IMR-90 (cell line): Measurements from ENCODE around the gene APOB. TPM values are rescaled to one million over a fixed set of nuclear protein-coding genes. Genes with fewer than 3 reads are reported as not detected.

ENCODE experiments used
- ATAC-seq: fragments of 200-7000 bp; cut with Tn5 transposase; 2 replicates; pipeline ENCODE4 v1.9.1; 2020; ENCODE audit warnings: low read depth, mild to moderate bottlenecking, moderate library complexity
- BruUV-seq: library from RNA; stranded (reverse); fragments of 400-500 nt; replicated peaks from 2 replicates; lab custom pipeline; 2021; lab: Mats Ljungman, UMichigan
- CTCF ChIA-PET: fragments of 300-600 bp; formaldehyde crosslinking; extraction: SDS; loops from one replicate; lab custom pipeline; 2021; ENCODE audit warnings: antibody characterized with exemption; lab: Yijun Ruan, JAX
- POLR2A ChIA-PET: fragments of 300-600 bp; sonication (Branson Sonifier 250); formaldehyde crosslinking; loops from one replicate; lab custom pipeline; 2022; ENCODE audit warnings: antibody characterized with exemption; ENCODE audit not compliant: unreplicated experiment; lab: Charles Lee
- DNase-seq: peaks from one replicate; pipeline ENCODE4 v3.0.0; 2013
- H2AFZ ChIP-seq: replicated peaks from 2 replicates; pipeline ENCODE3; 2013; ENCODE audit warnings: low read length, mild to moderate bottlenecking; ENCODE audit not compliant: poor library complexity
- H2AK5ac ChIP-seq: 2 replicates; pipeline ENCODE4 v1.6.1; 2013; ENCODE audit warnings: low read depth, low read length, inconsistent platforms
- H2AK9ac ChIP-seq: replicated peaks from 2 replicates; pipeline ENCODE3; 2013; ENCODE audit warnings: mild to moderate bottlenecking, low read depth, low read length, moderate library complexity; ENCODE audit not compliant: poor library complexity
- H2BK120ac ChIP-seq: 2 replicates; pipeline ENCODE4 v1.6.1; 2013; ENCODE audit warnings: low read depth, low read length, inconsistent platforms
- H2BK15ac ChIP-seq: 3 replicates; pipeline ENCODE4 v1.6.1; 2013; ENCODE audit warnings: low read depth, low read length, inconsistent platforms
- H2BK20ac ChIP-seq: 2 replicates; pipeline ENCODE4 v1.6.1; 2013; ENCODE audit warnings: low read depth, mild to moderate bottlenecking, inconsistent platforms, low read length, moderate library complexity
- H2BK5ac ChIP-seq: 2 replicates; pipeline ENCODE4 v1.6.1; 2013; ENCODE audit warnings: mild to moderate bottlenecking, low read depth, low read length, inconsistent platforms; ENCODE audit not compliant: poor library complexity, severe bottlenecking
- H3K14ac ChIP-seq: replicated peaks from 2 replicates; pipeline ENCODE4 v1.6.1; 2013; ENCODE audit warnings: low read depth, low read length, inconsistent platforms
- H3K18ac ChIP-seq: 2 replicates; pipeline ENCODE4 v1.6.1; 2013; ENCODE audit warnings: low read depth, low read length, control low read depth
- H3K23ac ChIP-seq: 2 replicates; pipeline ENCODE4 v1.6.1; 2013; ENCODE audit warnings: low read depth, low read length, inconsistent platforms
- H3K27ac ChIP-seq: 2 replicates; pipeline ENCODE4 v1.5.1; 2013; ENCODE audit warnings: mild to moderate bottlenecking, control low read depth, low read length; ENCODE audit not compliant: insufficient read depth
- H3K27me3 ChIP-seq: 2 replicates; pipeline ENCODE4 v1.6.1; 2013; ENCODE audit warnings: low read length; ENCODE audit not compliant: control insufficient read depth, insufficient read depth
- H3K36me3 ChIP-seq: 2 replicates; pipeline ENCODE4 v1.6.1; 2013; ENCODE audit warnings: low read length, mixed read lengths; ENCODE audit not compliant: control insufficient read depth, insufficient read depth
- H3K4ac ChIP-seq: 2 replicates; pipeline ENCODE4 v1.6.1; 2013; ENCODE audit warnings: low read depth, low read length, inconsistent platforms
- H3K4me1 ChIP-seq: 2 replicates; pipeline ENCODE4 v1.6.1; 2013; ENCODE audit warnings: low read length, mixed read lengths; ENCODE audit not compliant: control insufficient read depth, insufficient read depth
- H3K4me2 ChIP-seq: 2 replicates; pipeline ENCODE4 v1.6.1; 2013; ENCODE audit warnings: low read depth, mild to moderate bottlenecking, control low read depth, low read length, moderate library complexity
- H3K4me3 ChIP-seq: 2 replicates; pipeline ENCODE4 v1.5.1; 2013; ENCODE audit warnings: low read depth, mild to moderate bottlenecking, control low read depth, low read length, moderate library complexity; ENCODE audit not compliant: insufficient read depth
- H3K56ac ChIP-seq: 2 replicates; pipeline ENCODE4 v1.6.1; 2013; ENCODE audit warnings: low read length, inconsistent platforms; ENCODE audit not compliant: insufficient read depth; ENCODE audit errors: extremely low read depth
- H3K79me1 ChIP-seq, 2 experiments: 2 replicates each; pipeline ENCODE4 v1.6.1; 2013; ENCODE audit warnings: low read length in 2 of 2, inconsistent platforms in 1 of 2, low read depth in 1 of 2
- H3K9ac ChIP-seq: 2 replicates; pipeline ENCODE4 v1.6.1; 2013; ENCODE audit warnings: low read depth, low read length, control low read depth
- H3K9me1 ChIP-seq: 2 replicates; pipeline ENCODE4 v1.6.1; 2013; ENCODE audit warnings: low read length, inconsistent platforms; ENCODE audit not compliant: insufficient read depth
- H3K9me3 ChIP-seq: 2 replicates; pipeline ENCODE4 v1.6.1; 2013; ENCODE audit warnings: low read length; ENCODE audit not compliant: control insufficient read depth, insufficient read depth
- H4K20me1 ChIP-seq: 2 replicates; pipeline ENCODE4 v1.6.1; 2013; ENCODE audit warnings: low read length, inconsistent platforms; ENCODE audit not compliant: insufficient read depth
- H4K5ac ChIP-seq: 2 replicates; pipeline ENCODE4 v1.6.1; 2013; ENCODE audit warnings: mild to moderate bottlenecking, low read depth, low read length, control low read depth
- H4K8ac ChIP-seq, 2 experiments: 2 replicates each; pipeline ENCODE4 v1.6.1; 2013; ENCODE audit warnings: low read depth in 2 of 2, low read length in 2 of 2, control low read depth in 1 of 2, inconsistent platforms in 1 of 2
- H4K91ac ChIP-seq: 2 replicates; pipeline ENCODE4 v1.6.1; 2013; ENCODE audit warnings: low read depth, low read length, inconsistent platforms; ENCODE audit not compliant: insufficient read depth
- BHLHE40 ChIP-seq: fragments of 150-350 bp; IDR thresholded peaks from 2 replicates; pipeline ENCODE4 v1.6.1; 2016; ENCODE audit warnings: mild to moderate bottlenecking, low read depth, low read length
- CEBPB ChIP-seq: IDR thresholded peaks from 2 replicates; pipeline ENCODE4 v1.6.1; 2012; ENCODE audit warnings: low read depth, low read length, improper control_type of control experiment
- CHD1 ChIP-seq: IDR thresholded peaks from 2 replicates; pipeline ENCODE4 v1.6.1; 2012; ENCODE audit warnings: low read depth, low read length, improper control_type of control experiment
- FOS ChIP-seq: fragments of 150-350 bp; IDR thresholded peaks from 2 replicates; pipeline ENCODE4 v1.6.1; 2016; ENCODE audit warnings: low read depth, low read length
- MAFK ChIP-seq: IDR thresholded peaks from 2 replicates; pipeline ENCODE4 v1.6.1; 2012; ENCODE audit warnings: low read depth, low read length, improper control_type of control experiment
- MAZ ChIP-seq: IDR thresholded peaks from 2 replicates; pipeline ENCODE4 v1.6.1; 2012; ENCODE audit warnings: low read depth, mild to moderate bottlenecking, low read length, improper control_type of control experiment, moderate library complexity, borderline replicate concordance
- MXI1 ChIP-seq: IDR thresholded peaks from 2 replicates; pipeline ENCODE4 v1.6.1; 2012; ENCODE audit warnings: low read depth, mild to moderate bottlenecking, low read length, moderate library complexity, borderline replicate concordance
- NFE2L2 ChIP-seq: fragments of 150-350 bp; IDR thresholded peaks from 2 replicates; pipeline ENCODE4 v1.6.1; 2016; ENCODE audit warnings: low read depth, mild to moderate bottlenecking, low read length
- POLR2A ChIP-seq: IDR thresholded peaks from 2 replicates; pipeline ENCODE4 v1.6.1; 2012; ENCODE audit warnings: mild to moderate bottlenecking, low read depth, low read length
- RAD21 ChIP-seq: IDR thresholded peaks from 2 replicates; pipeline ENCODE4 v1.6.1; 2012; ENCODE audit warnings: low read length, improper control_type of control experiment
- RCOR1 ChIP-seq: IDR thresholded peaks from 2 replicates; pipeline ENCODE4 v1.6.1; 2012; ENCODE audit warnings: mild to moderate bottlenecking, low read length, improper control_type of control experiment; ENCODE audit not compliant: insufficient replicate concordance
- RFX5 ChIP-seq: IDR thresholded peaks from 2 replicates; pipeline ENCODE4 v1.8.0; 2012; ENCODE audit warnings: low read depth, mild to moderate bottlenecking, low read length, moderate library complexity
- SMC3 ChIP-seq: fragments of 150-350 bp; IDR thresholded peaks from 2 replicates; pipeline ENCODE4 v1.6.1; 2016; ENCODE audit warnings: low read depth, mild to moderate bottlenecking, antibody characterized with exemption, low read length, moderate library complexity
- WGBS, 2 experiments: methylation state at CpG; one replicate each; pipeline versions ENCODE4 v1.1.5 to v1.1.7; 2013; ENCODE audit warnings: missing lambda C conversion rate in 2 of 2; ENCODE audit not compliant: insufficient read length in 1 of 2; ENCODE audit errors: extremely low coverage in 2 of 2; 5-methylcytosine and 5-hydroxymethylcytosine counted together
- dilution Hi-C: fragments of 300-500 bp; cut with HindIII; formaldehyde crosslinking; loops from one replicate; pipeline ENCODE4 v1.14.3; 2018; ENCODE audit warnings: low sequenced_read_pairs; ENCODE audit not compliant: unreplicated experiment
- in situ Hi-C: fragments of 300-500 bp; cut with MboI; formaldehyde crosslinking; loops from 3 replicates; pipeline ENCODE4 v1.14.3; 2019; ENCODE audit warnings: low sequenced_read_pairs, inconsistent platforms, mixed read lengths
- intact Hi-C: fragments of 100-400 bp; cut with micrococcal nuclease; formaldehyde crosslinking; loops from 2 replicates; pipeline ENCODE4 v1.10.0; 2022
- polyA plus RNA-seq, 3 experiments: library from polyadenylated mRNA; depleted of rRNA; stranded (reverse); fragments of >200 nt; gene quantifications; 2 replicates each; pipeline ENCODE4 v1.2.3, GENCODE V29; 2012; ENCODE audit warnings: low replicate concordance in 1 of 3
- total RNA-seq: library from RNA; depleted of rRNA; stranded (reverse); fragments of >200 nt; gene quantifications from 2 replicates; pipeline ENCODE4 v1.2.3, GENCODE V29; 2012
- TF ChIP-seq, protein P1 (sequence below): fragments of 150-350 bp; IDR thresholded peaks from 2 replicates; pipeline ENCODE4 v1.6.1; 2017; ENCODE audit warnings: mild to moderate bottlenecking, antibody characterized with exemption, low read length, low read depth
- TF ChIP-seq, protein P2 (sequence below): conservative IDR thresholded peaks from 2 replicates; pipeline ENCODE4 v1.5.1; 2012; ENCODE audit warnings: mild to moderate bottlenecking, low read depth, low read length, improper control_type of control experiment
- TF ChIP-seq, protein P3 (sequence below): fragments of 150-350 bp; IDR thresholded peaks from 2 replicates; pipeline ENCODE4 v1.6.1; 2016; ENCODE audit warnings: low read depth, mild to moderate bottlenecking, low read length, moderate library complexity, borderline replicate concordance

Gene APOB
- total and polyA plus RNA-seq, 2 of the 4 experiments (the other 2 are of a cell fraction) = under 0.01 TPM; not detected in 1

DNA sequence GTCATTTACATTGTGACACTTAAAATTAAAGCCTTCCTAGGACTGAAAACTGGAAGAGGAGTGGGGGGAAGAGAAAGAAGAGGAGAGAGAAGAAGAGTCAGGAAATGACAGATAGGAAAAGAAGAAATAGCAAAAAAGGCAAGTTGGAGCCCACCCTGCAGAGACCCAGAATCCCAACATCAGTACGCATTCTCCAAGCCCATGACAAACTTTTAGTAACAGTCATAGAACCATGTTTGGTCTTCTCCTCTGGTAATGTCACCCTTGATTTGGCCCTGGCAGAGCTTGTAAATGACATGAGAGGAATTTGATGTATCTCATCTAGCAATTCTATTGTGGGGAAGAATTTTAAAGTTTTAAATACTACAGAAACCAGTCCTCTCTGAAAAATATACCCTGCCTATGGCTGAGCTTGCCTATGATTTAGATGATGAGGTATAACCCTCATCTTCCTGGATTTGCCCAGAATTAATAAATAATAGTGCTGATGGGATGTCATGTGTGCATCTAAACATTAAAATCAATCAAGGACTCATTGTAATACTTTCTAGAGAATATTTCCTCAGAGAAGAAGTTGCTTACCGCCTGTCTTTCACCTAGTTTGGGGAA is 40.2 kb downstream of the APOB start:
- no CpG with 5 or more reads among the region's 2 CpGs for WGBS, 2 experiments
- CTCF ChIA-PET = no interaction called here
- DNase-seq = no peak

More for the DNA sequence above, 40.2 kb downstream of the APOB start:
- Histone ChIP-seq H3K23ac (no peak overlapping the region), H2AK9ac (no peak overlapping the region), H2BK15ac (no peak overlapping the region), H3K9me3 (no peaks in the 10 kb centered on the region), H3K56ac (no peak overlapping the region), H4K5ac (no peak overlapping the region), H3K4me2 (no peak overlapping the region), H3K79me1 (no peaks in the 10 kb centered on the region), H3K4ac (no peak overlapping the region), H3K27me3 (no peaks in the 10 kb centered on the region), H3K9ac (no peak overlapping the region), H3K14ac (no peak overlapping the region), H3K36me3 (no peaks in the 10 kb centered on the region), H3K9me1 (no peaks in the 10 kb centered on the region), H2BK20ac (no peak overlapping the region), H4K8ac (no peak overlapping the region), H4K20me1 (no peaks in the 10 kb centered on the region), H4K91ac (no peak overlapping the region), H3K4me1 (no peaks in the 10 kb centered on the region), H2BK5ac (no peak overlapping the region), H3K27ac (no peak overlapping the region), H3K4me3 (no peak overlapping the region), H2AK5ac (no peak overlapping the region), H2BK120ac (no peak overlapping the region), H2AFZ (no peak overlapping the region), H3K18ac (no peak overlapping the region)
- POLR2A ChIA-PET = no interaction called here
- intact Hi-C loops (no loop called here), dilution Hi-C loops (no loop called here), in situ Hi-C loops (no loop called here)
- no peak for TF ChIP-seq RAD21
- TF ChIP-seq POLR2A = no peak
- no peak for TF ChIP-seq RFX5
- TF ChIP-seq, protein P1, sequence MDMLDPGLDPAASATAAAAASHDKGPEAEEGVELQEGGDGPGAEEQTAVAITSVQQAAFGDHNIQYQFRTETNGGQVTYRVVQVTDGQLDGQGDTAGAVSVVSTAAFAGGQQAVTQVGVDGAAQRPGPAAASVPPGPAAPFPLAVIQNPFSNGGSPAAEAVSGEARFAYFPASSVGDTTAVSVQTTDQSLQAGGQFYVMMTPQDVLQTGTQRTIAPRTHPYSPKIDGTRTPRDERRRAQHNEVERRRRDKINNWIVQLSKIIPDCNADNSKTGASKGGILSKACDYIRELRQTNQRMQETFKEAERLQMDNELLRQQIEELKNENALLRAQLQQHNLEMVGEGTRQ = no peak
- no peak for TF ChIP-seq SMC3
- no peak for TF ChIP-seq CEBPB
- TF ChIP-seq MXI1 = no peak
- TF ChIP-seq, protein P2, sequence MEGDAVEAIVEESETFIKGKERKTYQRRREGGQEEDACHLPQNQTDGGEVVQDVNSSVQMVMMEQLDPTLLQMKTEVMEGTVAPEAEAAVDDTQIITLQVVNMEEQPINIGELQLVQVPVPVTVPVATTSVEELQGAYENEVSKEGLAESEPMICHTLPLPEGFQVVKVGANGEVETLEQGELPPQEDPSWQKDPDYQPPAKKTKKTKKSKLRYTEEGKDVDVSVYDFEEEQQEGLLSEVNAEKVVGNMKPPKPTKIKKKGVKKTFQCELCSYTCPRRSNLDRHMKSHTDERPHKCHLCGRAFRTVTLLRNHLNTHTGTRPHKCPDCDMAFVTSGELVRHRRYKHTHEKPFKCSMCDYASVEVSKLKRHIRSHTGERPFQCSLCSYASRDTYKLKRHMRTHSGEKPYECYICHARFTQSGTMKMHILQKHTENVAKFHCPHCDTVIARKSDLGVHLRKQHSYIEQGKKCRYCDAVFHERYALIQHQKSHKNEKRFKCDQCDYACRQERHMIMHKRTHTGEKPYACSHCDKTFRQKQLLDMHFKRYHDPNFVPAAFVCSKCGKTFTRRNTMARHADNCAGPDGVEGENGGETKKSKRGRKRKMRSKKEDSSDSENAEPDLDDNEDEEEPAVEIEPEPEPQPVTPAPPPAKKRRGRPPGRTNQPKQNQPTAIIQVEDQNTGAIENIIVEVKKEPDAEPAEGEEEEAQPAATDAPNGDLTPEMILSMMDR = no peak
- no peak for TF ChIP-seq MAZ
- no peak for TF ChIP-seq BHLHE40
- no peak for TF ChIP-seq RCOR1
- TF ChIP-seq CHD1 = no peak
- no peak for TF ChIP-seq MAFK
- no peak for TF ChIP-seq NFE2L2
- TF ChIP-seq, protein P3, sequence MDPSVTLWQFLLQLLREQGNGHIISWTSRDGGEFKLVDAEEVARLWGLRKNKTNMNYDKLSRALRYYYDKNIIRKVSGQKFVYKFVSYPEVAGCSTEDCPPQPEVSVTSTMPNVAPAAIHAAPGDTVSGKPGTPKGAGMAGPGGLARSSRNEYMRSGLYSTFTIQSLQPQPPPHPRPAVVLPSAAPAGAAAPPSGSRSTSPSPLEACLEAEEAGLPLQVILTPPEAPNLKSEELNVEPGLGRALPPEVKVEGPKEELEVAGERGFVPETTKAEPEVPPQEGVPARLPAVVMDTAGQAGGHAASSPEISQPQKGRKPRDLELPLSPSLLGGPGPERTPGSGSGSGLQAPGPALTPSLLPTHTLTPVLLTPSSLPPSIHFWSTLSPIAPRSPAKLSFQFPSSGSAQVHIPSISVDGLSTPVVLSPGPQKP = no peak
- TF ChIP-seq FOS = no peak
- no TSS peak for BruUV-seq
- ATAC-seq = no peak
